GM12878 (cell line): ENCODE measurements around the gene CREBBP. TPM values are rescaled to one million over a fixed set of nuclear protein-coding genes. Genes with fewer than 3 reads are reported as not detected.

Source experiments
- ATAC-seq: fragments of 200-7000 bp; cut with Tn5 transposase; 3 replicates; pipeline ENCODE4 v1.9.1; 2020; ENCODE audit warnings: mild to moderate bottlenecking, moderate library complexity
- BruUV-seq: library from RNA; stranded (reverse); fragments of 400-500 nt; replicated peaks from 2 replicates; lab custom pipeline; 2021; lab: Mats Ljungman, UMichigan
- CTCF ChIA-PET: fragments of 300-600 bp; sonication (Branson Sonifier 250); formaldehyde crosslinking; extraction: SDS; loops from one replicate; lab custom pipeline; 2021; ENCODE audit warnings: inconsistent platforms; lab: Yijun Ruan, JAX
- POLR2A ChIA-PET: fragments of 350-600 bp; formaldehyde crosslinking; extraction: SDS; loops from one replicate; lab custom pipeline; 2021; ENCODE audit warnings: inconsistent platforms; lab: Charles Lee
- RAD21 ChIA-PET: fragments of 300-600 bp; sonication (Branson Sonifier 250); formaldehyde crosslinking; loops from one replicate; lab custom pipeline; 2023; ENCODE audit warnings: antibody characterized with exemption; ENCODE audit not compliant: unreplicated experiment; lab: Charles Lee
- SMC1A ChIA-PET: fragments of 300-600 bp; sonication (Branson Sonifier 250); formaldehyde crosslinking; loops from one replicate; lab custom pipeline; 2023; ENCODE audit not compliant: unreplicated experiment, uncharacterized antibody; lab: Charles Lee
- DNase-seq: peaks from one replicate; pipeline ENCODE4 v3.0.0-alpha.2; 2011; ENCODE audit warnings: low read depth, low spot score
- FAIRE-seq: peaks from 3 replicates; lab custom pipeline; 2011; peaks lifted over from hg19 to GRCh38; lab: Jason Lieb, UNC
- H2AFZ ChIP-seq: 2 replicates; pipeline ENCODE4 v1.6.0; 2011; ENCODE audit warnings: low read depth, low read length, control low read depth; ENCODE audit not compliant: control insufficient read depth
- H3K27ac ChIP-seq: 2 replicates; pipeline ENCODE4 v1.5.1; 2011; ENCODE audit warnings: control low read depth; ENCODE audit not compliant: control insufficient read depth, insufficient read depth
- H3K27me3 ChIP-seq, 2 experiments: replicated peaks in 1 of 2; 2 replicates each; pipeline versions ENCODE4 v1.6.0 to v1.6.1; 2011; ENCODE audit warnings: low read length in 1 of 2; ENCODE audit not compliant: control insufficient read depth in 2 of 2, insufficient read depth in 2 of 2
- H3K36me3 ChIP-seq, 2 experiments: 2 replicates each; pipeline ENCODE4 v1.5.1; 2011; ENCODE audit warnings: low read length in 1 of 2; ENCODE audit not compliant: control insufficient read depth in 2 of 2, insufficient read depth in 2 of 2
- H3K4me1 ChIP-seq: 2 replicates; pipeline ENCODE4 v1.6.1; 2011; ENCODE audit warnings: mild to moderate bottlenecking, low read length, moderate library complexity, mixed read lengths; ENCODE audit not compliant: control insufficient read depth, insufficient read depth
- H3K4me2 ChIP-seq: 2 replicates; pipeline ENCODE4 v1.6.0; 2011; ENCODE audit warnings: control low read depth; ENCODE audit not compliant: control insufficient read depth, insufficient read depth
- H3K4me3 ChIP-seq: fragments of 200-600 bp; sonication (generic); 2 replicates; pipeline ENCODE4 v1.5.1; 2016
- H3K79me2 ChIP-seq: 2 replicates; pipeline ENCODE4 v1.6.0; 2011; ENCODE audit warnings: low read length; ENCODE audit not compliant: control insufficient read depth, insufficient read depth
- H3K9ac ChIP-seq: 2 replicates; pipeline ENCODE4 v1.8.0; 2011; ENCODE audit warnings: low read length, control low read depth, mixed read lengths; ENCODE audit not compliant: control insufficient read depth, insufficient read depth
- H3K9me3 ChIP-seq: replicated peaks from 3 replicates; pipeline ENCODE4 v1.5.1; 2011; ENCODE audit warnings: mild to moderate bottlenecking, low read length; ENCODE audit not compliant: control insufficient read depth, insufficient read depth
- H4K20me1 ChIP-seq: 2 replicates; pipeline ENCODE4 v1.6.0; 2011; ENCODE audit not compliant: control insufficient read depth, insufficient read depth
- CHD2 ChIP-seq: IDR thresholded peaks from 2 replicates; pipeline ENCODE4 v1.6.1; 2011; ENCODE audit warnings: low read depth, low read length, improper control_type of control experiment, borderline replicate concordance
- EED ChIP-seq: sonication (generic); IDR thresholded peaks from 2 replicates; pipeline ENCODE4 v1.6.1; 2016; ENCODE audit warnings: antibody characterized with exemption, low read depth
- KLF5 ChIP-seq: fragments of 450-650 bp; IDR thresholded peaks from 2 replicates; pipeline ENCODE4 v1.6.1; 2014; ENCODE audit warnings: mild to moderate bottlenecking; ENCODE audit not compliant: partially characterized antibody
- MEF2A ChIP-seq: IDR thresholded peaks from 2 replicates; pipeline ENCODE4 v1.6.1; 2011; ENCODE audit warnings: low read depth, mild to moderate bottlenecking, low read length, moderate library complexity; ENCODE audit not compliant: insufficient read depth
- SUPT20H ChIP-seq: IDR thresholded peaks from 2 replicates; pipeline ENCODE4 v1.6.1; 2011; ENCODE audit warnings: low read depth, mild to moderate bottlenecking, low read length, moderate library complexity, borderline replicate concordance; ENCODE audit not compliant: control insufficient read depth
- ZZZ3 ChIP-seq: IDR thresholded peaks from 2 replicates; pipeline ENCODE4 v1.6.1; 2011; ENCODE audit warnings: low read depth; ENCODE audit not compliant: control insufficient read depth, insufficient read length
- WGBS: methylation state at CpG from one replicate; pipeline ENCODE4 v1.1.6; 2016; ENCODE audit warnings: low lambda C conversion rate; ENCODE audit not compliant: insufficient replicate concordance, insufficient coverage; ENCODE audit errors: missing lambda C conversion rate; 5-methylcytosine and 5-hydroxymethylcytosine counted together
- in situ Hi-C: fragments of 300-500 bp; cut with MboI; formaldehyde crosslinking; loops from 9 replicates; pipeline ENCODE4 v1.14.3; 2018; ENCODE audit warnings: mixed read lengths
- intact Hi-C: fragments of 100-400 bp; cut with micrococcal nuclease; formaldehyde crosslinking; loops from one replicate; pipeline ENCODE4 v1.14.2; 2022; ENCODE audit not compliant: unreplicated experiment
- polyA plus RNA-seq, 11 experiments: library from polyadenylated mRNA; depleted of rRNA in 4 of 11; unstranded in 6 of 11; stranded (reverse) in 5 of 11; fragments of >200 nt; fragmentation: Nextera tagmentation in 4 of 11; fragmentation: Illumina TruSeq in 1 of 11; extraction: Ambion mirVana in 4 of 11; extraction: Trizol in 1 of 11; gene quantifications; 1 replicate in 1 of 11; 2 replicates in 10 of 11; pipeline versions ENCODE4 v1.2.1 to v1.2.3, GENCODE V29; 2011 to 2016; ENCODE audit warnings: inconsistent platforms in 2 of 11, missing spikeins in 2 of 11, low read depth in 1 of 11
- total RNA-seq, 4 experiments: library from RNA; depleted of rRNA in 3 of 4; stranded (reverse); fragments of >200 nt in 3 of 4; fragmentation: Illumina TruSeq in 1 of 4; extraction: Trizol in 1 of 4; gene quantifications; 2 replicates each; pipeline versions ENCODE4 v1.2.1 to v1.2.3, GENCODE V29; 2013 to 2021
- TF ChIP-seq, protein P1 (sequence below): IDR thresholded peaks from 2 replicates; pipeline ENCODE4 v1.6.1; 2012; ENCODE audit warnings: improper control_type of control experiment, low read depth, low read length; ENCODE audit not compliant: insufficient replicate concordance
- TF ChIP-seq, protein P2 (sequence below): fragments of 450-650 bp; conservative IDR thresholded peaks from 2 replicates; pipeline ENCODE4 v1.6.1; 2017; ENCODE audit warnings: mild to moderate bottlenecking, moderate library complexity
- TF ChIP-seq, protein P3 (sequence below), 3 experiments: IDR thresholded peaks in 2 of 3; conservative IDR thresholded peaks in 1 of 3; 2 replicates each; pipeline ENCODE4 v1.5.1; 2011; ENCODE audit warnings: low read depth in 3 of 3, low read length in 3 of 3, mild to moderate bottlenecking in 3 of 3, control low read depth in 2 of 3, moderate library complexity in 2 of 3, inconsistent platforms in 1 of 3, mixed read lengths in 1 of 3; ENCODE audit not compliant: control insufficient read depth in 2 of 3, insufficient read depth in 1 of 3; ENCODE audit errors: extremely low read depth in 1 of 3
- TF ChIP-seq, protein P4 (sequence below): IDR thresholded peaks from 2 replicates; pipeline ENCODE4 v1.6.1; 2012; ENCODE audit warnings: low read length, inconsistent platforms

CREBBP gene
- total and polyA plus RNA-seq, 10 of the 15 experiments (the other 5 are each of a cell fraction or from before 2014, with no cell fraction given), result 3.4 to 32.7 (median 7.9) TPM

DNA sequence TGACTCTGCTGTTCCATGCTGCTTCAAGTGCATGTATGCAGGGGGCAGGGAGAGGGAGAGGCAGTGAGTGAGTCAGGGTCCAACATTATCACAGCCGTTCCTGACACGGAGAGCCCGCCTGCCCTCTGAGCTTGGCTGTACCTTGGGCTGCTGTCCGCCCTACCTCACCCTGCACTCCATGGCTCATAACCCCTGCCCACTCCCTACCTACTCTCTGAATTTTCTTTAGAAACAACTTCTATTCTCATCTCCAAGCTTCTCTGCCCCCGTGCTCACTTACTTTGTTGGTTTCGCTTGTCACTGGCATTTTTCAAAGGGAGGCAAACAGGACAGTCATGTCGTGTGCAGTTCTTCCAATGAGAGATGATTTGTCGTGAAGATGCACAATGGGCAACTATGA lies 88.8 kb downstream of the CREBBP start:
- H3K27me3 ChIP-seq, result no peaks in the 10 kb centered on the region
- TF ChIP-seq SUPT20H (no peak), ZZZ3 (no peak), CHD2 (no peak), KLF5 (no peak), MEF2A (no peak), EED (no peak)
- TF ChIP-seq, protein P1, sequence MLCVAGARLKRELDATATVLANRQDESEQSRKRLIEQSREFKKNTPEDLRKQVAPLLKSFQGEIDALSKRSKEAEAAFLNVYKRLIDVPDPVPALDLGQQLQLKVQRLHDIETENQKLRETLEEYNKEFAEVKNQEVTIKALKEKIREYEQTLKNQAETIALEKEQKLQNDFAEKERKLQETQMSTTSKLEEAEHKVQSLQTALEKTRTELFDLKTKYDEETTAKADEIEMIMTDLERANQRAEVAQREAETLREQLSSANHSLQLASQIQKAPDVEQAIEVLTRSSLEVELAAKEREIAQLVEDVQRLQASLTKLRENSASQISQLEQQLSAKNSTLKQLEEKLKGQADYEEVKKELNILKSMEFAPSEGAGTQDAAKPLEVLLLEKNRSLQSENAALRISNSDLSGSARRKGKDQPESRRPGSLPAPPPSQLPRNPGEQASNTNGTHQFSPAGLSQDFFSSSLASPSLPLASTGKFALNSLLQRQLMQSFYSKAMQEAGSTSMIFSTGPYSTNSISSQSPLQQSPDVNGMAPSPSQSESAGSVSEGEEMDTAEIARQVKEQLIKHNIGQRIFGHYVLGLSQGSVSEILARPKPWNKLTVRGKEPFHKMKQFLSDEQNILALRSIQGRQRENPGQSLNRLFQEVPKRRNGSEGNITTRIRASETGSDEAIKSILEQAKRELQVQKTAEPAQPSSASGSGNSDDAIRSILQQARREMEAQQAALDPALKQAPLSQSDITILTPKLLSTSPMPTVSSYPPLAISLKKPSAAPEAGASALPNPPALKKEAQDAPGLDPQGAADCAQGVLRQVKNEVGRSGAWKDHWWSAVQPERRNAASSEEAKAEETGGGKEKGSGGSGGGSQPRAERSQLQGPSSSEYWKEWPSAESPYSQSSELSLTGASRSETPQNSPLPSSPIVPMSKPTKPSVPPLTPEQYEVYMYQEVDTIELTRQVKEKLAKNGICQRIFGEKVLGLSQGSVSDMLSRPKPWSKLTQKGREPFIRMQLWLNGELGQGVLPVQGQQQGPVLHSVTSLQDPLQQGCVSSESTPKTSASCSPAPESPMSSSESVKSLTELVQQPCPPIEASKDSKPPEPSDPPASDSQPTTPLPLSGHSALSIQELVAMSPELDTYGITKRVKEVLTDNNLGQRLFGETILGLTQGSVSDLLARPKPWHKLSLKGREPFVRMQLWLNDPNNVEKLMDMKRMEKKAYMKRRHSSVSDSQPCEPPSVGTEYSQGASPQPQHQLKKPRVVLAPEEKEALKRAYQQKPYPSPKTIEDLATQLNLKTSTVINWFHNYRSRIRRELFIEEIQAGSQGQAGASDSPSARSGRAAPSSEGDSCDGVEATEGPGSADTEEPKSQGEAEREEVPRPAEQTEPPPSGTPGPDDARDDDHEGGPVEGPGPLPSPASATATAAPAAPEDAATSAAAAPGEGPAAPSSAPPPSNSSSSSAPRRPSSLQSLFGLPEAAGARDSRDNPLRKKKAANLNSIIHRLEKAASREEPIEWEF, result no peak
- TF ChIP-seq, protein P2, sequence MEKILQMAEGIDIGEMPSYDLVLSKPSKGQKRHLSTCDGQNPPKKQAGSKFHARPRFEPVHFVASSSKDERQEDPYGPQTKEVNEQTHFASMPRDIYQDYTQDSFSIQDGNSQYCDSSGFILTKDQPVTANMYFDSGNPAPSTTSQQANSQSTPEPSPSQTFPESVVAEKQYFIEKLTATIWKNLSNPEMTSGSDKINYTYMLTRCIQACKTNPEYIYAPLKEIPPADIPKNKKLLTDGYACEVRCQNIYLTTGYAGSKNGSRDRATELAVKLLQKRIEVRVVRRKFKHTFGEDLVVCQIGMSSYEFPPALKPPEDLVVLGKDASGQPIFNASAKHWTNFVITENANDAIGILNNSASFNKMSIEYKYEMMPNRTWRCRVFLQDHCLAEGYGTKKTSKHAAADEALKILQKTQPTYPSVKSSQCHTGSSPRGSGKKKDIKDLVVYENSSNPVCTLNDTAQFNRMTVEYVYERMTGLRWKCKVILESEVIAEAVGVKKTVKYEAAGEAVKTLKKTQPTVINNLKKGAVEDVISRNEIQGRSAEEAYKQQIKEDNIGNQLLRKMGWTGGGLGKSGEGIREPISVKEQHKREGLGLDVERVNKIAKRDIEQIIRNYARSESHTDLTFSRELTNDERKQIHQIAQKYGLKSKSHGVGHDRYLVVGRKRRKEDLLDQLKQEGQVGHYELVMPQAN, result no peak
- TF ChIP-seq, protein P3, sequence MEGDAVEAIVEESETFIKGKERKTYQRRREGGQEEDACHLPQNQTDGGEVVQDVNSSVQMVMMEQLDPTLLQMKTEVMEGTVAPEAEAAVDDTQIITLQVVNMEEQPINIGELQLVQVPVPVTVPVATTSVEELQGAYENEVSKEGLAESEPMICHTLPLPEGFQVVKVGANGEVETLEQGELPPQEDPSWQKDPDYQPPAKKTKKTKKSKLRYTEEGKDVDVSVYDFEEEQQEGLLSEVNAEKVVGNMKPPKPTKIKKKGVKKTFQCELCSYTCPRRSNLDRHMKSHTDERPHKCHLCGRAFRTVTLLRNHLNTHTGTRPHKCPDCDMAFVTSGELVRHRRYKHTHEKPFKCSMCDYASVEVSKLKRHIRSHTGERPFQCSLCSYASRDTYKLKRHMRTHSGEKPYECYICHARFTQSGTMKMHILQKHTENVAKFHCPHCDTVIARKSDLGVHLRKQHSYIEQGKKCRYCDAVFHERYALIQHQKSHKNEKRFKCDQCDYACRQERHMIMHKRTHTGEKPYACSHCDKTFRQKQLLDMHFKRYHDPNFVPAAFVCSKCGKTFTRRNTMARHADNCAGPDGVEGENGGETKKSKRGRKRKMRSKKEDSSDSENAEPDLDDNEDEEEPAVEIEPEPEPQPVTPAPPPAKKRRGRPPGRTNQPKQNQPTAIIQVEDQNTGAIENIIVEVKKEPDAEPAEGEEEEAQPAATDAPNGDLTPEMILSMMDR (IDR thresholded peaks at IDR 0.05 in 2 of 3, conservative IDR thresholded peaks at IDR 0.05 in 1 of 3; ENCODE audit: control insufficient read depth in 2 of 3, extremely low read depth in 1 of 3, insufficient read depth in 1 of 3, low read depth in 3 of 3, low read length in 3 of 3), result no peak
- TF ChIP-seq, protein P4, sequence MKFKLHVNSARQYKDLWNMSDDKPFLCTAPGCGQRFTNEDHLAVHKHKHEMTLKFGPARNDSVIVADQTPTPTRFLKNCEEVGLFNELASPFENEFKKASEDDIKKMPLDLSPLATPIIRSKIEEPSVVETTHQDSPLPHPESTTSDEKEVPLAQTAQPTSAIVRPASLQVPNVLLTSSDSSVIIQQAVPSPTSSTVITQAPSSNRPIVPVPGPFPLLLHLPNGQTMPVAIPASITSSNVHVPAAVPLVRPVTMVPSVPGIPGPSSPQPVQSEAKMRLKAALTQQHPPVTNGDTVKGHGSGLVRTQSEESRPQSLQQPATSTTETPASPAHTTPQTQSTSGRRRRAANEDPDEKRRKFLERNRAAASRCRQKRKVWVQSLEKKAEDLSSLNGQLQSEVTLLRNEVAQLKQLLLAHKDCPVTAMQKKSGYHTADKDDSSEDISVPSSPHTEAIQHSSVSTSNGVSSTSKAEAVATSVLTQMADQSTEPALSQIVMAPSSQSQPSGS, result no peak
- in situ Hi-C loops (no loop called here), intact Hi-C loops (no loop called here)
- H2AFZ ChIP-seq, result no peak overlapping the region
- no peak overlapping the region for H3K4me2 ChIP-seq
- H3K79me2 ChIP-seq, result peaks cover 32% of the 10 kb centered on the region
- ChIA-PET POLR2A (no interaction called here), RAD21 (no interaction called here), CTCF (no interaction called here), SMC1A (no interaction called here)
- no peaks in the 10 kb centered on the region for H3K9me3 ChIP-seq
- BruUV-seq, result no TSS peak
- peaks cover 14% of the 10 kb centered on the region for H4K20me1 ChIP-seq
- peaks cover 15 to 23% of the 10 kb centered on the region in 2 experiments; a peak in 3 of 4 replicates for H3K36me3 ChIP-seq
- no peak overlapping the region for H3K9ac ChIP-seq
- 98% methylated on average over 8 of the region's 8 CpGs for WGBS
- FAIRE-seq, result no peak
- DNase-seq, result no peak
- H3K27ac ChIP-seq, result no peak overlapping the region
- ATAC-seq, result no peak
- no peak overlapping the region for H3K4me3 ChIP-seq
- H3K4me1 ChIP-seq, result peaks cover 38% of the 10 kb centered on the region
